HCT116 (cell line): ENCODE data around the gene MTMR10.

Source experiments
- RAD21 ChIP-seq: IDR thresholded peaks from 2 replicates; pipeline ENCODE4 v1.6.1; 2012; ENCODE audit warnings: low read depth, mild to moderate bottlenecking
- SRF ChIP-seq: IDR thresholded peaks from 2 replicates; pipeline ENCODE4 v1.6.1; 2012; ENCODE audit warnings: low read depth
- TF ChIP-seq, protein P1 (sequence below), 3 experiments: fragments of 200-600 bp in 1 of 3; sonication (generic) in 1 of 3; IDR thresholded peaks in 2 of 3; conservative IDR thresholded peaks in 1 of 3; 2 replicates each; pipeline ENCODE4 v1.5.1; 2012 to 2017; ENCODE audit warnings: low read depth in 2 of 3, low read length in 2 of 3, antibody characterized with exemption in 1 of 3, borderline replicate concordance in 1 of 3, control low read depth in 1 of 3, mild to moderate bottlenecking in 1 of 3, mixed read lengths in 1 of 3, mixed run types in 1 of 3, moderate library complexity in 1 of 3; ENCODE audit not compliant: insufficient read depth in 1 of 3

- TF ChIP-seq RAD21 (no peak), SRF (no peak)
- TF ChIP-seq, protein P1, sequence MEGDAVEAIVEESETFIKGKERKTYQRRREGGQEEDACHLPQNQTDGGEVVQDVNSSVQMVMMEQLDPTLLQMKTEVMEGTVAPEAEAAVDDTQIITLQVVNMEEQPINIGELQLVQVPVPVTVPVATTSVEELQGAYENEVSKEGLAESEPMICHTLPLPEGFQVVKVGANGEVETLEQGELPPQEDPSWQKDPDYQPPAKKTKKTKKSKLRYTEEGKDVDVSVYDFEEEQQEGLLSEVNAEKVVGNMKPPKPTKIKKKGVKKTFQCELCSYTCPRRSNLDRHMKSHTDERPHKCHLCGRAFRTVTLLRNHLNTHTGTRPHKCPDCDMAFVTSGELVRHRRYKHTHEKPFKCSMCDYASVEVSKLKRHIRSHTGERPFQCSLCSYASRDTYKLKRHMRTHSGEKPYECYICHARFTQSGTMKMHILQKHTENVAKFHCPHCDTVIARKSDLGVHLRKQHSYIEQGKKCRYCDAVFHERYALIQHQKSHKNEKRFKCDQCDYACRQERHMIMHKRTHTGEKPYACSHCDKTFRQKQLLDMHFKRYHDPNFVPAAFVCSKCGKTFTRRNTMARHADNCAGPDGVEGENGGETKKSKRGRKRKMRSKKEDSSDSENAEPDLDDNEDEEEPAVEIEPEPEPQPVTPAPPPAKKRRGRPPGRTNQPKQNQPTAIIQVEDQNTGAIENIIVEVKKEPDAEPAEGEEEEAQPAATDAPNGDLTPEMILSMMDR (IDR thresholded peaks at IDR 0.05 in 2 of 3, conservative IDR thresholded peaks at IDR 0.05 in 1 of 3; ENCODE audit: borderline replicate concordance in 1 of 3, insufficient read depth in 1 of 3, low read depth in 2 of 3, low read length in 2 of 3) = no peak
Observed at GRCh38 chr15:30927148-30927761, 64.2 kb downstream of the MTMR10 start.
